GM12878 (cell line): Measurements from ENCODE around the gene CATSPERZ. TPM values are rescaled to one million over a fixed set of nuclear protein-coding genes. Genes with fewer than 3 reads are reported as not detected.

Experiments
- ATAC-seq: fragments of 200-7000 bp; cut with Tn5 transposase; 3 replicates; pipeline ENCODE4 v1.9.1; 2020; ENCODE audit warnings: mild to moderate bottlenecking, moderate library complexity
- BruUV-seq: library from RNA; stranded (reverse); fragments of 400-500 nt; replicated peaks from 2 replicates; lab custom pipeline; 2021; lab: Mats Ljungman, UMichigan
- CTCF ChIA-PET: fragments of 300-600 bp; sonication (Branson Sonifier 250); formaldehyde crosslinking; extraction: SDS; loops from one replicate; lab custom pipeline; 2021; ENCODE audit warnings: inconsistent platforms; lab: Yijun Ruan, JAX
- POLR2A ChIA-PET: fragments of 350-600 bp; formaldehyde crosslinking; extraction: SDS; loops from one replicate; lab custom pipeline; 2021; ENCODE audit warnings: inconsistent platforms; lab: Charles Lee
- RAD21 ChIA-PET: fragments of 300-600 bp; sonication (Branson Sonifier 250); formaldehyde crosslinking; loops from one replicate; lab custom pipeline; 2023; ENCODE audit warnings: antibody characterized with exemption; ENCODE audit not compliant: unreplicated experiment; lab: Charles Lee
- SMC1A ChIA-PET: fragments of 300-600 bp; sonication (Branson Sonifier 250); formaldehyde crosslinking; loops from one replicate; lab custom pipeline; 2023; ENCODE audit not compliant: unreplicated experiment, uncharacterized antibody; lab: Charles Lee
- DNase-seq: peaks from one replicate; pipeline ENCODE4 v3.0.0-alpha.2; 2011; ENCODE audit warnings: low read depth, low spot score
- FAIRE-seq: peaks from 3 replicates; lab custom pipeline; 2011; peaks lifted over from hg19 to GRCh38; lab: Jason Lieb, UNC
- H2AFZ ChIP-seq: 2 replicates; pipeline ENCODE4 v1.6.0; 2011; ENCODE audit warnings: low read depth, low read length, control low read depth; ENCODE audit not compliant: control insufficient read depth
- H3K27ac ChIP-seq: 2 replicates; pipeline ENCODE4 v1.5.1; 2011; ENCODE audit warnings: control low read depth; ENCODE audit not compliant: control insufficient read depth, insufficient read depth
- H3K27me3 ChIP-seq, 2 experiments: replicated peaks in 1 of 2; 2 replicates each; pipeline versions ENCODE4 v1.6.0 to v1.6.1; 2011; ENCODE audit warnings: low read length in 1 of 2; ENCODE audit not compliant: control insufficient read depth in 2 of 2, insufficient read depth in 2 of 2
- H3K36me3 ChIP-seq, 2 experiments: 2 replicates each; pipeline ENCODE4 v1.5.1; 2011; ENCODE audit warnings: low read length in 1 of 2; ENCODE audit not compliant: control insufficient read depth in 2 of 2, insufficient read depth in 2 of 2
- H3K4me1 ChIP-seq: 2 replicates; pipeline ENCODE4 v1.6.1; 2011; ENCODE audit warnings: mild to moderate bottlenecking, low read length, moderate library complexity, mixed read lengths; ENCODE audit not compliant: control insufficient read depth, insufficient read depth
- H3K4me2 ChIP-seq: 2 replicates; pipeline ENCODE4 v1.6.0; 2011; ENCODE audit warnings: control low read depth; ENCODE audit not compliant: control insufficient read depth, insufficient read depth
- H3K4me3 ChIP-seq: fragments of 200-600 bp; sonication (generic); 2 replicates; pipeline ENCODE4 v1.5.1; 2016
- H3K79me2 ChIP-seq: 2 replicates; pipeline ENCODE4 v1.6.0; 2011; ENCODE audit warnings: low read length; ENCODE audit not compliant: control insufficient read depth, insufficient read depth
- H3K9ac ChIP-seq: 2 replicates; pipeline ENCODE4 v1.8.0; 2011; ENCODE audit warnings: low read length, control low read depth, mixed read lengths; ENCODE audit not compliant: control insufficient read depth, insufficient read depth
- H3K9me3 ChIP-seq: replicated peaks from 3 replicates; pipeline ENCODE4 v1.5.1; 2011; ENCODE audit warnings: mild to moderate bottlenecking, low read length; ENCODE audit not compliant: control insufficient read depth, insufficient read depth
- H4K20me1 ChIP-seq: 2 replicates; pipeline ENCODE4 v1.6.0; 2011; ENCODE audit not compliant: control insufficient read depth, insufficient read depth
- CBX5 ChIP-seq: sonication (generic); IDR thresholded peaks from 2 replicates; pipeline ENCODE4 v1.6.1; 2016; ENCODE audit warnings: low read depth, moderate library complexity, mild to moderate bottlenecking, inconsistent platforms
- DPF2 ChIP-seq: fragments of 450-650 bp; IDR thresholded peaks from 2 replicates; pipeline ENCODE4 v1.6.1; 2017; ENCODE audit warnings: mild to moderate bottlenecking
- EED ChIP-seq: sonication (generic); IDR thresholded peaks from 2 replicates; pipeline ENCODE4 v1.6.1; 2016; ENCODE audit warnings: antibody characterized with exemption, low read depth
- IRF4 ChIP-seq: IDR thresholded peaks from 2 replicates; pipeline ENCODE4 v1.6.1; 2011; ENCODE audit warnings: low read depth, low read length
- KAT2A ChIP-seq: conservative IDR thresholded peaks from 2 replicates; pipeline ENCODE4 v1.6.1; 2011; ENCODE audit warnings: low read depth, low read length; ENCODE audit not compliant: control insufficient read depth
- MEF2A ChIP-seq: IDR thresholded peaks from 2 replicates; pipeline ENCODE4 v1.6.1; 2011; ENCODE audit warnings: low read depth, mild to moderate bottlenecking, low read length, moderate library complexity; ENCODE audit not compliant: insufficient read depth
- MLLT1 ChIP-seq: fragments of 450-650 bp; IDR thresholded peaks from 2 replicates; pipeline ENCODE4 v1.6.1; 2016; ENCODE audit warnings: mild to moderate bottlenecking
- NR2F1 ChIP-seq: fragments of 450-650 bp; conservative IDR thresholded peaks from 2 replicates; pipeline ENCODE4 v1.6.1; 2017; ENCODE audit warnings: mild to moderate bottlenecking
- RELA ChIP-seq: fragments of 450-650 bp; IDR thresholded peaks from 2 replicates; pipeline ENCODE4 v1.8.0; 2014; ENCODE audit warnings: borderline replicate concordance; ENCODE audit not compliant: partially characterized antibody
- SIN3A ChIP-seq: IDR thresholded peaks from 2 replicates; pipeline ENCODE4 v1.6.1; 2012; ENCODE audit warnings: low read depth, low read length, improper control_type of control experiment
- SREBF1 ChIP-seq: IDR thresholded peaks from 2 replicates; pipeline ENCODE4 v1.6.1; 2012; ENCODE audit warnings: mild to moderate bottlenecking, low read length
- STAT1 ChIP-seq: fragments of 450-650 bp; conservative IDR thresholded peaks from 2 replicates; pipeline ENCODE4 v1.6.1; 2014; ENCODE audit warnings: antibody characterized with exemption, mild to moderate bottlenecking
- TBL1XR1 ChIP-seq: IDR thresholded peaks from 2 replicates; pipeline ENCODE4 v1.6.1; 2012; ENCODE audit warnings: low read depth, low read length, improper control_type of control experiment
- WGBS: methylation state at CpG from one replicate; pipeline ENCODE4 v1.1.6; 2016; ENCODE audit warnings: low lambda C conversion rate; ENCODE audit not compliant: insufficient replicate concordance, insufficient coverage; ENCODE audit errors: missing lambda C conversion rate; 5-methylcytosine and 5-hydroxymethylcytosine counted together
- in situ Hi-C: fragments of 300-500 bp; cut with MboI; formaldehyde crosslinking; loops from 9 replicates; pipeline ENCODE4 v1.14.3; 2018; ENCODE audit warnings: mixed read lengths
- intact Hi-C: fragments of 100-400 bp; cut with micrococcal nuclease; formaldehyde crosslinking; loops from one replicate; pipeline ENCODE4 v1.14.2; 2022; ENCODE audit not compliant: unreplicated experiment
- polyA plus RNA-seq, 11 experiments: library from polyadenylated mRNA; depleted of rRNA in 4 of 11; unstranded in 6 of 11; stranded (reverse) in 5 of 11; fragments of >200 nt; fragmentation: Nextera tagmentation in 4 of 11; fragmentation: Illumina TruSeq in 1 of 11; extraction: Ambion mirVana in 4 of 11; extraction: Trizol in 1 of 11; gene quantifications; 1 replicate in 1 of 11; 2 replicates in 10 of 11; pipeline versions ENCODE4 v1.2.1 to v1.2.3, GENCODE V29; 2011 to 2016; ENCODE audit warnings: inconsistent platforms in 2 of 11, missing spikeins in 2 of 11, low read depth in 1 of 11
- total RNA-seq, 4 experiments: library from RNA; depleted of rRNA in 3 of 4; stranded (reverse); fragments of >200 nt in 3 of 4; fragmentation: Illumina TruSeq in 1 of 4; extraction: Trizol in 1 of 4; gene quantifications; 2 replicates each; pipeline versions ENCODE4 v1.2.1 to v1.2.3, GENCODE V29; 2013 to 2021
- TF ChIP-seq, protein P1 (sequence below): fragments of 450-650 bp; formaldehyde crosslinking; IDR thresholded peaks from 2 replicates; pipeline ENCODE4 v1.4.0; 2020; ENCODE audit warnings: mild to moderate bottlenecking, moderate library complexity
- TF ChIP-seq, protein P2 (sequence below): IDR thresholded peaks from 2 replicates; pipeline ENCODE4 v1.6.1; 2011; ENCODE audit warnings: borderline replicate concordance, low read depth, mild to moderate bottlenecking, moderate library complexity, mixed read lengths, low read length; ENCODE audit not compliant: insufficient read depth; ENCODE audit errors: extremely low read length

The CATSPERZ gene
- total and polyA plus RNA-seq, 10 of the 15 experiments (the other 5 are each of a cell fraction or from before 2014, with no cell fraction given), result 0.12 to 0.31 TPM; not detected in 8

- BruUV-seq, result TSS peak; percentile 50
- in situ Hi-C loops, result no loop called here
- no peaks in the 10 kb centered on the region for H4K20me1 ChIP-seq
- POLR2A ChIA-PET, result interaction anchor here (0.6 to 2.0 kb wide), 7 partner anchors 10 to 53 kb away, joined by 3 to 12 read pairs (median 6); partner anchors contain the start of genes ESRRA, FERMT3 and FKBP2
- H3K36me3 ChIP-seq, result no peaks in the 10 kb centered on the region; a peak in 2 of 4 replicates
- TF ChIP-seq STAT1 (no peak), IRF4 (no peak), CBX5 (no peak), NR2F1 (no peak), KAT2A (no peak), EED (no peak), SIN3A (peak; percentile 22; the same call in 1 of the 2 replicates), MLLT1 (no peak), DPF2 (0 out of 2 replicates have a peak, but pooled peaks have one; percentile 6), TBL1XR1 (no peak), SREBF1 (no peak), RELA (no peak), MEF2A (no peak)
- TF ChIP-seq, protein P1, sequence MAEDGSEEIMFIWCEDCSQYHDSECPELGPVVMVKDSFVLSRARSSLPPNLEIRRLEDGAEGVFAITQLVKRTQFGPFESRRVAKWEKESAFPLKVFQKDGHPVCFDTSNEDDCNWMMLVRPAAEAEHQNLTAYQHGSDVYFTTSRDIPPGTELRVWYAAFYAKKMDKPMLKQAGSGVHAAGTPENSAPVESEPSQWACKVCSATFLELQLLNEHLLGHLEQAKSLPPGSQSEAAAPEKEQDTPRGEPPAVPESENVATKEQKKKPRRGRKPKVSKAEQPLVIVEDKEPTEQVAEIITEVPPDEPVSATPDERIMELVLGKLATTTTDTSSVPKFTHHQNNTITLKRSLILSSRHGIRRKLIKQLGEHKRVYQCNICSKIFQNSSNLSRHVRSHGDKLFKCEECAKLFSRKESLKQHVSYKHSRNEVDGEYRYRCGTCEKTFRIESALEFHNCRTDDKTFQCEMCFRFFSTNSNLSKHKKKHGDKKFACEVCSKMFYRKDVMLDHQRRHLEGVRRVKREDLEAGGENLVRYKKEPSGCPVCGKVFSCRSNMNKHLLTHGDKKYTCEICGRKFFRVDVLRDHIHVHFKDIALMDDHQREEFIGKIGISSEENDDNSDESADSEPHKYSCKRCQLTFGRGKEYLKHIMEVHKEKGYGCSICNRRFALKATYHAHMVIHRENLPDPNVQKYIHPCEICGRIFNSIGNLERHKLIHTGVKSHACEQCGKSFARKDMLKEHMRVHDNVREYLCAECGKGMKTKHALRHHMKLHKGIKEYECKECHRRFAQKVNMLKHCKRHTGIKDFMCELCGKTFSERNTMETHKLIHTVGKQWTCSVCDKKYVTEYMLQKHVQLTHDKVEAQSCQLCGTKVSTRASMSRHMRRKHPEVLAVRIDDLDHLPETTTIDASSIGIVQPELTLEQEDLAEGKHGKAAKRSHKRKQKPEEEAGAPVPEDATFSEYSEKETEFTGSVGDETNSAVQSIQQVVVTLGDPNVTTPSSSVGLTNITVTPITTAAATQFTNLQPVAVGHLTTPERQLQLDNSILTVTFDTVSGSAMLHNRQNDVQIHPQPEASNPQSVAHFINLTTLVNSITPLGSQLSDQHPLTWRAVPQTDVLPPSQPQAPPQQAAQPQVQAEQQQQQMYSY (CRISPR knock-in tag), result no peak
- TF ChIP-seq, protein P2, sequence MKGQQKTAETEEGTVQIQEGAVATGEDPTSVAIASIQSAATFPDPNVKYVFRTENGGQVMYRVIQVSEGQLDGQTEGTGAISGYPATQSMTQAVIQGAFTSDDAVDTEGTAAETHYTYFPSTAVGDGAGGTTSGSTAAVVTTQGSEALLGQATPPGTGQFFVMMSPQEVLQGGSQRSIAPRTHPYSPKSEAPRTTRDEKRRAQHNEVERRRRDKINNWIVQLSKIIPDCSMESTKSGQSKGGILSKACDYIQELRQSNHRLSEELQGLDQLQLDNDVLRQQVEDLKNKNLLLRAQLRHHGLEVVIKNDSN, result no peak
- H3K4me3 ChIP-seq, result peak overlapping the region; percentile 66
- H3K4me1 ChIP-seq, result peaks cover 10% of the 10 kb centered on the region
- CTCF ChIA-PET, result interaction anchor here (0.7 to 4.8 kb wide), 9 partner anchors 9 to 89 kb away, joined by 3 to 64 read pairs (median 9); partner anchors contain the start of genes CATSPERZ, FERMT3, FKBP2 and STIP1
- RAD21 ChIA-PET, result interaction anchor here (0.6 to 3.1 kb wide), 9 partner anchors 8 to 66 kb away, joined by 3 to 30 read pairs (median 4); partner anchors contain the start of genes CATSPERZ, ESRRA, FERMT3 and FKBP2
- H3K9ac ChIP-seq, result peak overlapping the region; percentile 82
- intact Hi-C loops, result loop anchor here (2.0 kb wide), 2 partner anchors 17 to 49 kb away; partner anchors contain the start of gene CATSPERZ
- ATAC-seq, result no peak
- WGBS, result 1% methylated on average over 13 of the region's 18 CpGs
- H3K79me2 ChIP-seq, result no peaks in the 10 kb centered on the region; the same call in 1 of the 2 replicates
- no peak for FAIRE-seq
- no peak for DNase-seq
- H3K9me3 ChIP-seq, result no peaks in the 10 kb centered on the region
- SMC1A ChIA-PET, result interaction anchor here (1.7 kb wide), 1 partner anchor 46 kb away, joined by 15 read pairs; the partner anchor contains the start of gene FERMT3
- H2AFZ ChIP-seq, result peak overlapping the region; percentile 65
- no peak overlapping the region for H3K27ac ChIP-seq
- H3K4me2 ChIP-seq, result peak overlapping the region; percentile 100
- H3K27me3 ChIP-seq, result no peaks in the 10 kb centered on the region
Measured at GRCh38 chr11:64251753-64252002, 48.5 kb upstream of the CATSPERZ start.
